Panc1 (cell line): ENCODE results near the gene C3orf22. TPM values are rescaled to one million over a fixed set of nuclear protein-coding genes. Genes with fewer than 3 reads are reported as not detected.

ENCODE experiments used
- ATAC-seq: fragments of 200-7000 bp; cut with Tn5 transposase; 2 replicates; pipeline ENCODE4 v1.9.1; 2020; ENCODE audit warnings: mild to moderate bottlenecking, moderate library complexity
- BruUV-seq: library from RNA; stranded (reverse); fragments of 400-500 nt; replicated peaks from 2 replicates; lab custom pipeline; 2021; lab: Mats Ljungman, UMichigan
- CTCF ChIA-PET: fragments of 300-600 bp; sonication (Branson Sonifier 250); formaldehyde crosslinking; loops from one replicate; lab custom pipeline; 2022; ENCODE audit warnings: antibody characterized with exemption; lab: Charles Lee
- POLR2A ChIA-PET: fragments of 300-600 bp; sonication (Branson Sonifier 250); formaldehyde crosslinking; loops from one replicate; lab custom pipeline; 2022; ENCODE audit warnings: antibody characterized with exemption; lab: Charles Lee
- DNase-seq: peaks from one replicate; pipeline ENCODE4 v3.0.0-alpha.2; 2010; ENCODE audit warnings: low read depth, low spot score
- H3K27ac ChIP-seq: 2 replicates; pipeline ENCODE4 v1.5.1; 2011; ENCODE audit warnings: mild to moderate bottlenecking, low read length, inconsistent platforms
- H3K27me3 ChIP-seq: fragments of 200-500 bp; sonication (Bioruptor generic); 2 replicates; pipeline ENCODE4 v1.6.0; 2014; ENCODE audit warnings: low read length, inconsistent platforms; ENCODE audit not compliant: control insufficient read depth, insufficient read depth
- H3K36me3 ChIP-seq: fragments of 200-500 bp; sonication (Bioruptor generic); 2 replicates; pipeline ENCODE4 v1.5.1; 2014; ENCODE audit warnings: inconsistent platforms, mild to moderate bottlenecking, low read length, moderate library complexity; ENCODE audit not compliant: control insufficient read depth, insufficient read depth
- H3K4me1 ChIP-seq: 2 replicates; pipeline ENCODE4 v1.5.1; 2011; ENCODE audit warnings: inconsistent platforms, mild to moderate bottlenecking, low read length, moderate library complexity; ENCODE audit not compliant: control insufficient read depth, insufficient read depth
- H3K4me3 ChIP-seq, 2 experiments: 2 replicates each; pipeline ENCODE4 v1.5.1; 2011 to 2012; ENCODE audit warnings: low read depth in 2 of 2, low read length in 2 of 2, mild to moderate bottlenecking in 2 of 2, inconsistent platforms in 1 of 2, moderate library complexity in 1 of 2
- H3K9me3 ChIP-seq: fragments of 200-500 bp; sonication (Bioruptor generic); 2 replicates; pipeline ENCODE4 v1.5.1; 2014; ENCODE audit warnings: low read depth, mild to moderate bottlenecking, inconsistent platforms, low read length, moderate library complexity; ENCODE audit not compliant: control insufficient read depth, insufficient read depth
- CTCF ChIP-seq: fragments of 450-650 bp; IDR thresholded peaks from 2 replicates; pipeline ENCODE4 v1.5.1; 2017; ENCODE audit warnings: mild to moderate bottlenecking
- POLR2AphosphoS5 ChIP-seq: IDR thresholded peaks from 2 replicates; pipeline ENCODE4 v1.6.1; 2012; ENCODE audit warnings: mild to moderate bottlenecking, low read depth, low read length, moderate library complexity
- REST ChIP-seq, 2 experiments: IDR thresholded peaks; 2 replicates each; pipeline ENCODE4 v1.6.1; 2011 to 2012; ENCODE audit warnings: low read depth in 2 of 2, control low read depth in 1 of 2, low read length in 1 of 2, mild to moderate bottlenecking in 1 of 2, moderate library complexity in 1 of 2; ENCODE audit not compliant: insufficient read depth in 1 of 2
- SIN3A ChIP-seq: IDR thresholded peaks from 2 replicates; pipeline ENCODE4 v1.6.1; 2012; ENCODE audit warnings: low read depth, mild to moderate bottlenecking, low read length, moderate library complexity, borderline replicate concordance; ENCODE audit not compliant: insufficient read depth
- TCF7L2 ChIP-seq: IDR thresholded peaks from 2 replicates; pipeline ENCODE4 v1.6.1; 2011; ENCODE audit warnings: mild to moderate bottlenecking, low read depth, low read length, inconsistent platforms
- in situ Hi-C: cut with HindIII; loops from 2 replicates; pipeline ENCODE4 v1.10.0; 2016; ENCODE audit warnings: low sequenced_read_pairs, low pct_unique_long_range_greater_than_20kb
- intact Hi-C: fragments of 100-400 bp; cut with micrococcal nuclease; formaldehyde crosslinking; loops from one replicate; pipeline ENCODE4 v1.10.0; 2022; ENCODE audit not compliant: unreplicated experiment
- total RNA-seq: library from RNA; stranded (reverse); gene quantifications from one replicate; pipeline ENCODE4 v1.2.1, GENCODE V29; 2021; ENCODE audit not compliant: unreplicated experiment

The C3orf22 gene
- total RNA-seq, 1 experiment from 2014 or later: not detected

- no peak for TF ChIP-seq TCF7L2
- TF ChIP-seq POLR2AphosphoS5: no peak
- TF ChIP-seq REST (IDR thresholded peaks at IDR 0.05; ENCODE audit: insufficient read depth in 1 of 2, low read depth in 2 of 2, low read length in 1 of 2): no peak
- TF ChIP-seq CTCF: no peak
- no peak for TF ChIP-seq SIN3A
- Histone ChIP-seq H3K36me3 (no peaks in the 10 kb centered on the region), H3K4me3 (no peak overlapping the region), H3K9me3 (no peaks in the 10 kb centered on the region), H3K27ac (no peak overlapping the region), H3K4me1 (no peaks in the 10 kb centered on the region), H3K27me3 (peaks cover 26% of the 10 kb centered on the region)
- BruUV-seq: no TSS peak
- in situ Hi-C loops: no loop called here
- intact Hi-C loops: loop anchor here (10.0 kb wide), 1 partner anchor 135 kb away; no protein-coding TSS in a partner anchor
- ATAC-seq (no peak), DNase-seq (no peak)
- ChIA-PET CTCF (no interaction called here), POLR2A (no interaction called here)
Observed at GRCh38 chr3:126529585-126530170, 29.1 kb downstream of the C3orf22 start.

DNA sequence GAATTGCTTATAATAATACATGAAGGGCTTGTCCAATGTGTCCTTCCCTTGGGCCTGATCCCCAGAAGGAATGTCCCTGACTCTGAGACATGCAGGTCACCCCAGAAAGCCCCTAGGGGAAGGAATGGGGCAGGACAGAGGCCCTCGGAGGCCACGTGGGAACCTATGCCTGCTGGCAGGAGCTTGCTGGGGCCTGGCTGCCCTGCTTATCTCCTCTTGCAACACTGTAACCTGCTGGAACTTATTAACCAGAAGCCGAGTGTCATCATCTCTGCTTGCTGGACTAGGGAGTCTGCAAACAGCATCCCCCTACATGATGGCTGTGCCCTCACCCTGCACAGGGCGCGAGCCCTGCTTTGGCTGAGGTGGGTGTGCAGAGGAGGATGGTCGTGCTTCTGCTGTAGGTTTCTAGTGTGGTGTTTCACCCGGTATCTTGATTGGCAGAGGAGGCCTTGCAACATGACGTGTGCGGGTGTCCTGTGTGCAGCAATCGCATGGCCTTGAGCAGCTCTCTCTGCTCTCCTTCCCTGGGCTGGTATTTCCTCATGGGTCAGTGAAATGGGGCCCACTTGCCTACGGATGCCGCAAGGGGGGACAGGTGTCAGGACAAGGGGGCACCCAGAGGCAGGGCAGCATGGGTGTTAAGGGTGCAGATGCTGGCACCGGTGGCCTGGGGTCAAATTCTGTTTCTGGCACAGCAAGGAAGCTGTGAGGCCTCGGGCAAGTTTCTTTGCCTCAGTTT is 29.8 kb downstream of the C3orf22 start:
- in situ Hi-C loops (no loop called here), intact Hi-C loops (loop anchor here (10.0 kb wide), 1 partner anchor 136 kb away; no protein-coding TSS in a partner anchor)
- H3K27me3 ChIP-seq: peaks cover 23% of the 10 kb centered on the region
- H3K9me3 ChIP-seq: no peaks in the 10 kb centered on the region
- DNase-seq (no peak), ATAC-seq (no peak)
- no peaks in the 10 kb centered on the region for H3K36me3 ChIP-seq
- TF ChIP-seq CTCF (no peak), POLR2AphosphoS5 (no peak), TCF7L2 (no peak), REST (IDR thresholded peaks at IDR 0.05; ENCODE audit: insufficient read depth in 1 of 2, low read depth in 2 of 2, low read length in 1 of 2) (no peak), SIN3A (no peak)
- H3K27ac ChIP-seq: no peak overlapping the region
- H3K4me3 ChIP-seq: no peak overlapping the region
- H3K4me1 ChIP-seq: no peaks in the 10 kb centered on the region
- no TSS peak for BruUV-seq
- CTCF ChIA-PET: no interaction called here
- POLR2A ChIA-PET: interaction anchor here (0.6 kb wide), 1 partner anchor 32 kb away, joined by 3 read pairs; no protein-coding TSS in a partner anchor
